GM18907 (cell line): ENCODE data around the gene TYW1.
"Not testable (repeated sequence)": the region's sequence is repeated elsewhere in the genome, so short reads cannot be mapped to it uniquely, and the experiment has no call there.

ENCODE experiments used
- ATAC-seq: cut with Tn5 transposase; IDR thresholded peaks from one replicate; pipeline ENCODE4 v1.9.1; 2021; ENCODE audit warnings: mild to moderate bottlenecking, moderate library complexity; ENCODE audit not compliant: unreplicated experiment

TYW1 gene

GRCh38 chr7:67114483-67115246 is 118.0 kb downstream of the TYW1 start:
- ATAC-seq: not testable (repeated sequence)

- not testable (repeated sequence) for ATAC-seq
These were observed 123.9 kb downstream of the TYW1 start for GRCh38 chr7:67120491-67120890.

- not testable (repeated sequence) for ATAC-seq
These were observed 131.6 kb downstream of the TYW1 start for GRCh38 chr7:67128257-67128656.

GRCh38 chr7:67130766-67131165 is 134.1 kb downstream of the TYW1 start:
- ATAC-seq: not testable (repeated sequence)

DNA sequence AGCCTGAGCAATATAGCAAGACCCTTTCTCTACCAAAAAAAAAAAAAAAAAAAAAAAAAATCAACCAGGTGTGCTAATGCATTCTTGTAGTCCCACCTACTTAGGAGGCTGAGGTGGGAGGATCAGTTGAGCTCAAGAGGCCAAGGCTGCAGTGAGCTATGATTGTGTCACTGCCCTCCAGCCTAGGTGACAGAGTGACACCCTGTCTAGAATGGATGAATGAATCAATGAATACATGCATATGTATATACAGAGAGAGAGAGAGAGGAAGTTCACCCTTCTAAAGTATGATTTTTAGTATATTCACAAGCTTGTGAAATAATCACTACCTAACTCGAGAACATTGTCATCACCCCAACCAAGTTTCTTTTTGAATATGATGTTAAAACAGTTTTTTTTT is 138.3 kb downstream of the TYW1 start:
- ATAC-seq: peak; percentile 74

DNA sequence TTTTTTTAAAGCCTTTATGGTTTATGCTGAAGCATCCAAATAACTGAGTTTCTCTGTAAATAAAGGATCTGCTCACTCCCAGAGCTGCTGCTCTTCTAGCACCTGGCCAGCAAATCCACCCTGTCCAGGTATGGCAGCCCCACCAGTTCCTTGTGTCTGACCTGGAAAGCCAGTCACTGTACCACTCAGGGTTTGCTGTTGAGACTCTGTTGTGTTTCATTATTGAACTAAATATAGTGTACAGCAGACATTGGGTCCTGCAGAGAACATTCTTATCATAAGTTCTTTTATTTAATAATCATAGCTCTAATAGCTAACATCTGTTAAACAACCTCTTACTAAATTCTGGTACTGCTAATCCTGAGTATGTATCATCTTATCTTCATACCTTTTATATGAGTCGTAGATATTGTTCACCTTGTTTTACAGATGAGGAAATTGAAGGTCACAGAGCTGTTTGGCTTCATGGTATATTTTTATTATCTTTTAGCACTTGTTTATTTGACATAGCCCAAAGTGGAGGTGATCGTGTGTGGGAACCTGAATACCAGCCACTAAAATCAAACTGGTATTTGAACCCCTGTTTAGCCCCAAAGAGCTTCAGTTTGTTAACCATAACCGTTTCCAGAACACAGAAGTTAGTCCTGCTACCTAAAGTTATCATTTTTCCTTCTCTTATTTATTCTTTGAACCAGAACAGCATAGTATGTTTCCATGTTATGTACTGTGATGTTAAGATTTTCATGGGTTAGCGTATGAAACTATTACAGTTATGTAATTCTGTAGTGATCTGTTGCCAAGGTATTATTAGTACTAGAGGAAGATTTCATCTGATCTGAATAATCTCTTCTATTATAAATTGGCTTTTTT is 139.2 kb downstream of the TYW1 start:
- not testable (repeated sequence) for ATAC-seq

DNA sequence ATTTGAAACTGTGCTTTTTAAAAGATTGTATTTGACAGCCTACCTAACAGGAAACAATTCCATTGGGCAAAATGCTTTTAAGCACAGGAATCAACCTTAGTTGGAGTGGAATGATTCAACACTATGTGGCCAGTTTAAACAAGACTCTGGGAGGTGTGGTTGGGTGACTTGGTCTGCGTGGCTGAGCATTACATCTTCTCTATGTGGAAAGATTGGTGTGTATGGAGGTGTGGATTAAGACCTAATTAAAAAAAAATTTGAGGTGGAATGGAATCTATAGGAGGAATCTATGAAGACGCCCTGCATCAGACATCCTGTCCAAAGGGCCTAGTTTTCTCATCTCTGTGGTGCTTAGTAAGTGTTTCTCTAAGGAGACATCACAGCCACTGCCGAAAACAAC is 140.9 kb downstream of the TYW1 start:
- ATAC-seq: not testable (repeated sequence)

DNA sequence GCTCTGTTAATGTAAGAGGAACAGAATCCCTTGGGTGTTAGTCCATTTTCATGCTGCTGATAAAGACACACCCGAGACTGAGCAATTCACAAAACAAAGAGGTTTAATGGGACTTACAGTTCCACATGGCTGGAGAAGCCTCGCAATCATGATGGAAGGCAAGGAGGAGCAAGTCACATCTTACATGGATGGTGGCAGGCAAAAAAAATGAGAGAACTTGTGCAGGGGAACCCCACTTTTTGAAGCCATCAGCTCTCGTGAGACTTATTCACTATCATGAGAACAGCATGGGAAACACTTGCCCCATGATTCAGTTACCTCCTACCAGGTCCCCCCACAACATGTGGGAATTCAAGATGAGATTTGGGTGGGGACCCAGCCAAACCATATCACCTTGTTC is 143.2 kb downstream of the TYW1 start:
- ATAC-seq: not testable (repeated sequence)

DNA sequence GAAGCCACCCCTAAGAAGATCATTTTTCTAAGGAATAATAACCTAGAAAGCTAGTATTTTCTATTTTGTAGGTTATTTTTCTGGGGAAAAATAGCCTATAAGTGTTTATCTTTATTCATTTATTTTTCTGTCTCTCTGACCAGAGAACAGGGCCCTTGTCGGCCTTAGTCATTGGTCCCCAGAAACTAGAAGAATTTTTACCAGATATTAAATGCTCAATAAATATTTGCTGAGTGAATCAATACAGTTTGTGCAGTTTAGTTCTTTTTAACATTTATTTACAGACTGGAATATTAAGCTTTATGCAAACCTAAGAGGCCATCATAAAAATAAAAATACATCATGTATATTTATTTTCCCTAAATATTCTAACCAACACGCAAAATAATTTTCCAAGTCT is 144.4 kb downstream of the TYW1 start:
- ATAC-seq: not testable (repeated sequence)

DNA sequence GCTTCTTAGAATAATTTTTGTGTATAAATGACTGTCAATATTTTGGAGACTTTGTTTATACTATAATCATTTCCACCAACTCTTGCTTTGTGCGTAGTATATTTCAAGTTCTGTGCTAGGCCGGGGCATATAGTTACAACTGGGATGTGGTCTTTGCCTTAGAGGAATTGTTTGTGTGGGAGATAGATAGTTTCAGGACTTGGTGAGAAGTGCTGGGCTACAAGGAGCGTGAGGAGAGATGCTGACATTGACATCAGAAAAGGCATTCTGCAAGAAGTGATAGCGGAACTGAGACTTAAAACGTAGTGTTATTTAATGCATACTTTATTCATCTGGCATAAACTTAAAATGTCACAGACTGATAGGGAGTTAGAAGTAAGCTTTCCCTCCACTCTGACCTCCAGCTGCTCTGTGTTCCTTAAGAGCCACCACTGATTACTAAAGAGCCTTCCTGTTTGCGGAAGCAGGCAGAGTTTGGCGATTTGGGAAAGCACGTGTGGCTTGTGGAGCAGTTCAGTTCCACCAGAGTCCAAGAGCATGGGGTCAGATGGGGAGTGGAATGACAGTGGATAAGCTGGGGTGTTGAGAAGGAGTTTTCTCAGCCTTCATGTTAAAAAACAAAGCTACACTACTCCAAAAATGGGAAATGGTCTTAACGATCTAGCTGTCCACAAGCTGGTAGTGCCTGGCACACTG is 146.6 kb downstream of the TYW1 start:
- not testable (repeated sequence) for ATAC-seq

DNA sequence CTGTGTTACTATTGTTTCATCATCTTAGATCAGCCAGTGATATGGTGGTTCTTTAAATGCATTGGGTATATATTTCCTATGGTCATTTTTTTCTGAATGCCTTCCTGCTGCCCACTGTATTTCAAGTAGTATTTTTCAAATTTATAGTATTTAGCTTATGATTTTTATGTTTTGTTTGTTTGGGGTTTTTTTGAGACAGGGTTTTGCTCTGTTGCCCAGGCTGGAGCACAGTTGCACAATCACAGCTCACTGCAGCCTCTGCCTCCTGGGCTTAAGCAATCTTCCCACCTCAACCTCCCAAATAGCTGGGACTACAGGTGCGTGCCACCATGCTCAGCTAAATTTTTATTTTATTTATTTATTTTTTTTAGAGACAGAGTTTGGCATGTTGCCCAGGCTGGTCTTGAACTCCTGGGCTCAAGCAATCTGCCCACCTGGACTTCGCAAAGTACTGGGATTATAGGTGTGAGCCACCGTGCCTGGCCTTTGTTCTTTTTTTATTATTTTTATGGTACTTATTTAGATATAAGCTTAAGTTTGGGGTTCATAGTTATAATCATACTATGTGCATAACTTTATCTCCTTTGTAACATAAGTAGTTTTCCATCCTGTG is 149.1 kb downstream of the TYW1 start:
- not testable (repeated sequence) for ATAC-seq

DNA sequence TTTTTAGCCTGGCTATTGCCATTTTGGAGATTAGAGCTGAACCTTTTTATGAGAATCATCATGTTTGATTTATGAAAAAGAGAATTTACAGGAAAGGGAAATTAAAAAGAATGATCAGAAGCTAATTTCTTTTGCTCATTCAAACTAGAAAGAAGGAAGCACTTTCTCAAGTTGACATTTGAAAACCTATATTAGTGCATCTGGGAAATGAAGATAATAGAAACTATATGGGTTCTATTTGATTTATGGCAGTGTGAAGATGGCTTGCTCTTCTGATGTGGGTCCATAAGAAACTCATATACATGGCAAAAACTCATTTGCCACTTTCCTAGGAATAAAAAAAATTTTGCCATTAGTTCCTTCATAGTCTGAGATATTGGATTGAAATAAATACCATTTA is 152.5 kb downstream of the TYW1 start:
- ATAC-seq: not testable (repeated sequence)

DNA sequence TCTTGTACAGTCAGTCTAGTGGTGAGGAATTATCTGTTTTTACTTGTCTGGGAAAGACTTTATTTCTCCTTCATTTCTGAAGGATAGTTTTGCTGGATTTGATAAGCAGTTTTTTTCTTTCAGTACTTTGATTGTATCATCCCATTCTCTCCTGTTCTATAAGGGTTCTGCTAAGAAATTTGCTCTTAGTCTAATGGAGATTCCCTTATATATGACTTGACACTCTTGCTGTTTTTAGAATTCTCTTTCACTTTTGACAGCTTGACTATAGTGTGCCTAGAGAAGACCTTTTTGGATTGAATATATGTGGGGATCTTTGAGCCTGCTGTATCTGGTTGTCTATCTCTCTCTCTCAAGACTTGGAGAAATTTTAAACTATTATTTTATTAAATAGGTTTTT is 157.7 kb downstream of the TYW1 start:
- ATAC-seq: not testable (repeated sequence)

- not testable (repeated sequence) for ATAC-seq
These were observed 159.4 kb downstream of the TYW1 start for GRCh38 chr7:67156064-67156463.

DNA sequence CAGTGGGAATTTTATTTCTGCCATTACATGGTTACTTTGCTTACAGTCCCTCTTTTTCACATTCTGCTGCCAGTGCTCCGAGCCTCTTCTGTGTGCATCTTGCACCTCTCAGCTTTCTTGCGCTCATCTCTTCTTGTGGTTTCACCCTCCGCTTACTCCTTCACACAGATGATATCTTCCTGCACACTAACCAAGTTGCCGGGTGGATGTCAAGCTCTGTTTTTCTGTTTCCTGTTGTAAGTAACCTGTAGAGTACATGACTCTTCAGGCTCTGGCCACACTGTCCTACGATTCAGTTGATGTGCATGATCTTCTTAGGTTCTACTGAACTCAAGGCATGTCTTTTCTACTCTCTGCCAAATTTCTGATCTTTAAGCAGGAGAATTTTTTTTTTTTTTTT is 166.7 kb downstream of the TYW1 start:
- peak; percentile 70 for ATAC-seq

- peak; percentile 85 for ATAC-seq
These were observed 174.5 kb downstream of the TYW1 start for GRCh38 chr7:67171151-67171550.

DNA sequence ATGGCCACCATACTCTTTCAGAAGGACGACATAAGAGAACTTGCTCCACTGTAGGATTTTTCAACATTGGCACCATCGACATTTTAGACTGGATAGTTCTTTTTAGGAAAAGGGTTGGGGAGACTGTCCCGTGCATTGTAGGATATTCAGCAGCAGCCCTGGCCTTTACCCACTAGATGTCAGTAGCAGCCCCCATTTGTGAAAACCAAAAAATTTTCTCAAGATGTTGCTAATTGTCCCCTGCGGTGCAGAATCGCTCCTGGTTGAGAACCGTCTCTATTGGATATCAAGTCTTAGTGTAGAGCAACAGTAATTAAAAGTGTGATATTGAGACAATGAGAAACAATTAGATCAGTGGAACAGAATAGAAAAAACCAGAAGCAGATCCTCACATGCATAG is 180.1 kb downstream of the TYW1 start:
- ATAC-seq: not testable (repeated sequence)

- not testable (repeated sequence) for ATAC-seq
These were observed 182.5 kb downstream of the TYW1 start for GRCh38 chr7:67178915-67179688.

GRCh38 chr7:67182956-67183750 is 186.5 kb downstream of the TYW1 start:
- ATAC-seq: not testable (repeated sequence)
